Right atrium auricular region (tissue), 2 donors: ENCODE results near the gene APOL4. TPM values are rescaled to one million over a fixed set of nuclear protein-coding genes. Genes with fewer than 3 reads are reported as not detected.

Experiments
- DNase-seq: peaks from one replicate; pipeline ENCODE4 v3.0.0-alpha.2; 2019; ENCODE audit warnings: low spot score
- H3K27ac ChIP-seq, 2 donors: fragments of 200-600 bp; sonication (generic); 1 replicate in 1 of 2; 2 replicates in 1 of 2; pipeline ENCODE4 v1.5.1; 2016 to 2019
- H3K27me3 ChIP-seq, 2 donors: fragments of 200-600 bp; sonication (generic); one replicate each; pipeline versions ENCODE4 v1.5.1 to v1.6.0; 2017 to 2019
- H3K36me3 ChIP-seq: fragments of 200-600 bp; sonication (generic); one replicate; pipeline ENCODE4 v1.5.1; 2016
- H3K4me1 ChIP-seq, 2 donors: fragments of 200-600 bp; sonication (generic); one replicate each; pipeline versions ENCODE4 v1.5.1 to v1.6.0; 2017 to 2019
- H3K4me3 ChIP-seq, 2 donors: fragments of 200-600 bp; sonication (generic); 1 replicate in 1 of 2; 2 replicates in 1 of 2; pipeline ENCODE4 v1.5.1; 2017 to 2019; ENCODE audit warnings: mild to moderate bottlenecking in 1 of 2, moderate library complexity in 1 of 2
- H3K9me3 ChIP-seq, 2 donors: fragments of 200-600 bp; sonication (generic); one replicate each; pipeline ENCODE4 v1.5.1; 2019
- CTCF ChIP-seq, 2 donors: fragments of 200-600 bp; sonication (generic); IDR thresholded peaks; one replicate each; pipeline ENCODE4 v1.5.1; 2019; ENCODE audit warnings: antibody characterized with exemption in 2 of 2
- total RNA-seq, 2 donors: library from RNA; depleted of rRNA; stranded (reverse); fragments of >200 nt; gene quantifications; one replicate each; pipeline ENCODE4 v1.1.0, GENCODE V29; 2016

Gene APOL4
- total RNA-seq, 2 donors from 2014 or later: 0.24 to 2.1 TPM

- no peaks in the 10 kb centered on the region for H3K27me3 ChIP-seq
- no peak overlapping the region for H3K4me3 ChIP-seq
- peak overlapping the region in 1 of 2 donors; percentile 67 for H3K27ac ChIP-seq
- H3K9me3 ChIP-seq: no peaks in the 10 kb centered on the region
- no peak for DNase-seq
- H3K4me1 ChIP-seq: peaks cover 0 to 18% of the 10 kb centered on the region in 2 donors
- TF ChIP-seq CTCF (IDR thresholded peaks at IDR 0.05): no peak
- H3K36me3 ChIP-seq: no peaks in the 10 kb centered on the region
Observed at GRCh38 chr22:36245805-36246356, 44.3 kb upstream of the APOL4 start.

- Histone ChIP-seq H3K9me3 (no peaks in the 10 kb centered on the region), H3K36me3 (no peaks in the 10 kb centered on the region), H3K4me3 (no peak overlapping the region), H3K27me3 (no peaks in the 10 kb centered on the region), H3K27ac (peak overlapping the region; percentile 60 to 67), H3K4me1 (peaks cover 0 to 21% of the 10 kb centered on the region in 2 donors)
- DNase-seq: no peak
- TF ChIP-seq CTCF (IDR thresholded peaks at IDR 0.05): no peak
Observed at GRCh38 chr22:36244522-36245391, 43.1 kb upstream of the APOL4 start.

GRCh38 chr22:36243986-36244385 lies 42.4 kb upstream of the APOL4 start:
- no peak for TF ChIP-seq CTCF (IDR thresholded peaks at IDR 0.05)
- Histone ChIP-seq H3K27ac (peak overlapping the region; percentile 60 to 67), H3K9me3 (no peaks in the 10 kb centered on the region), H3K4me3 (no peak overlapping the region), H3K36me3 (no peaks in the 10 kb centered on the region), H3K4me1 (peaks cover 0 to 24% of the 10 kb centered on the region in 2 donors), H3K27me3 (no peaks in the 10 kb centered on the region)
- no peak for DNase-seq

- H3K4me3 ChIP-seq: peak within 1 kb of the TSS; percentile 55 to 68
- H3K36me3 ChIP-seq: peaks cover 9% of the 10 kb centered on the region
- peak; percentile 50 to 83 for TF ChIP-seq CTCF (IDR thresholded peaks at IDR 0.05)
- peak; percentile 95 for DNase-seq
- peak within 1 kb of the TSS; percentile 90 to 92 for H3K27ac ChIP-seq
- H3K4me1 ChIP-seq: peaks cover 0 to 58% of the 10 kb centered on the region in 2 donors
- no peaks in the 10 kb centered on the region for H3K9me3 ChIP-seq
- H3K27me3 ChIP-seq: no peaks in the 10 kb centered on the region
Observed at GRCh38 chr22:36239401-36240171, 38.0 kb upstream of the APOL4 start, which contains the start of gene APOL2. Gene APOL2 (minus strand): TSS chr22:36239527. CDS start chr22:36233162, 6,365 bp downstream.

- no peak for TF ChIP-seq CTCF (IDR thresholded peaks at IDR 0.05)
- Histone ChIP-seq H3K4me1 (peaks cover 0 to 59% of the 10 kb centered on the region in 2 donors), H3K27me3 (no peaks in the 10 kb centered on the region), H3K27ac (peak overlapping the region; percentile 90 to 92), H3K36me3 (peaks cover 9% of the 10 kb centered on the region), H3K9me3 (no peaks in the 10 kb centered on the region), H3K4me3 (peak overlapping the region; percentile 55 to 68)
- no peak for DNase-seq
Observed at GRCh38 chr22:36239150-36239400, 37.5 kb upstream of the APOL4 start.
